M059J (cell line): ENCODE measurements around the gene BCL10. TPM values are rescaled to one million over a fixed set of nuclear protein-coding genes. Genes with fewer than 3 reads are reported as not detected.

Source experiments
- DNase-seq: peaks from one replicate; pipeline ENCODE4 v3.0.0-alpha.2; 2012; ENCODE audit warnings: low read depth
- total RNA-seq: library from RNA; depleted of rRNA; stranded (reverse); fragments of >200 nt; shearing (Covaris generic); gene quantifications from 2 replicates; pipeline ENCODE4 v1.2.3, GENCODE V29; 2014; rRNA removed

The BCL10 gene
- total RNA-seq, 1 experiment from 2014 or later = 42.2 TPM

DNA sequence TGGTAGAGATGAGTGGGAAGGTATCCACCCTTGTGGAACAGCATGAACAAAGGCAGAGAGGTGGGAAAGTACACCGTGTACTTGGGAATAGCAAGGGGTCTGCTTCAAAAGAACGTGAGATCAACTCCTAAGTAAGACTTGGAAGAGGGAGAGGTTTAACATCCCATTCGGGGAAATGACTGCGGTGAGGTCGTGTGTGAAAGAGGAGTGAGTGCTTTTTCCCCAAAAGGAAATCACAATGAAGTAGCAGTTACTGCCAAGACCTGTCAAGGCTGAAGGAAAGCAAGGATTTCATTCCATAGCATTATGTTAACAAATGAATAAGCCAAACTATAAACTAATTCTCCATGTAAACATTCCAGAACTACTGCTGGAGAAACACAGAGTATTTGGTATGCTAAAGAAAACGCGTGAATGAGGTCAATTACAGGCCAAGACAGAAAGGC is 55.7 kb downstream of the BCL10 start:
- no peak for DNase-seq

GRCh38 chr1:85219853-85220610 is 56.4 kb downstream of the BCL10 start:
- DNase-seq = no peak

DNA sequence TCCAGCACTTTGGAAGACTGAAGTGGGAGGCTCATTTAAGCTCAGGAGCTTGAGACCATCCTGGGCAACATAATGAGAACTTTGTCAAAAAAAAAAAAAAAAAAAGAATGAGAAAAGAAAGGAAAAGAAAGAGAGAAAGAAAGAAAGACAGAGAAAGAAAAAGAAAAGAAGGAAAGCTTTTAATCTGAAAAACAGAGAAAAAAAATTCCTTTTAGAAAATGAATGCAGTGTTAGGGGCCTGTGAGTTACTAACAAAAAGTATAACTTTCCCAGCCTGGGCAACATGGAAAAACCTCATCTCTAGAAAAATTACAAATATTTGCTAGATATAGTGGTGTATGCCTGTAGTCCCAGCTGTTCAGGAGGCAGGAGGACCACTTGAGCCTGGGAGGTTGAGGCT is 59.7 kb downstream of the BCL10 start:
- DNase-seq = no peak

Other genes starting within 250 kb of the BCL10 start
- gene MCOLN3, start 228.1 kb downstream of the BCL10 start, total RNA-seq = 2.1 and 4.3 TPM in 2 replicates
- gene SYDE2, start 75.6 kb downstream of the BCL10 start, total RNA-seq = 2.7 and 4.1 TPM in 2 replicates
- gene C1orf52, start 17.0 kb downstream of the BCL10 start, total RNA-seq = 22.8 and 31.7 TPM in 2 replicates
- gene DDAH1, start 188.5 kb upstream of the BCL10 start, total RNA-seq = 71.0 and 82.7 TPM in 2 replicates